Stomach (tissue), 9 donors: ENCODE measurements around the gene MTMR3. TPM values are rescaled to one million over a fixed set of nuclear protein-coding genes. Genes with fewer than 3 reads are reported as not detected.

Source experiments
- DNase-seq, 2 donors: peaks; one replicate each; pipeline versions ENCODE4 v3.0.0 to v3.0.0-alpha.2; 2013 to 2019
- H3K27ac ChIP-seq, 5 donors: fragments of 200-600 bp in 4 of 5; sonication (generic) in 4 of 5; one replicate each; pipeline ENCODE4 v1.5.1; 2013 to 2019; ENCODE audit warnings: mild to moderate bottlenecking in 1 of 5, moderate library complexity in 1 of 5
- H3K27me3 ChIP-seq, 3 donors: fragments of 200-600 bp; sonication (generic); one replicate each; pipeline ENCODE4 v1.5.1; 2017 to 2019; ENCODE audit warnings: mixed run types in 1 of 3
- H3K36me3 ChIP-seq, 4 donors: fragments of 200-600 bp; sonication (generic); 1 replicate in 3 of 4; 2 replicates in 1 of 4; pipeline ENCODE4 v1.5.1; 2016 to 2019
- H3K4me1 ChIP-seq, 4 donors: fragments of 200-600 bp; sonication (generic); one replicate each; pipeline ENCODE4 v1.5.1; 2016 to 2019
- H3K4me3 ChIP-seq, 4 donors: fragments of 200-600 bp; sonication (generic) in 3 of 4; one replicate each; pipeline ENCODE4 v1.5.1; 2016 to 2019; ENCODE audit warnings: mild to moderate bottlenecking in 1 of 4
- H3K9me3 ChIP-seq, 4 donors: fragments of 200-600 bp; sonication (generic); one replicate each; pipeline ENCODE4 v1.5.1; 2016 to 2019
- CTCF ChIP-seq, 7 experiments: fragments of 450-650 bp in 4 of 7; fragments of 200-600 bp in 3 of 7; sonication (generic) in 3 of 7; IDR thresholded peaks; one replicate each; pipeline ENCODE4 v1.5.1; 2016 to 2019; ENCODE audit warnings: antibody characterized with exemption in 7 of 7, control low read depth in 2 of 7, mild to moderate bottlenecking in 1 of 7
- EP300 ChIP-seq: sonication (generic); formaldehyde crosslinking; IDR thresholded peaks from one replicate; pipeline ENCODE4 v1.6.1; 2017; ENCODE audit warnings: antibody characterized with exemption
- POLR2A ChIP-seq, 4 donors: fragments of 450-650 bp; IDR thresholded peaks; one replicate each; pipeline ENCODE4 v1.6.1; 2016; ENCODE audit warnings: antibody characterized with exemption in 4 of 4, control low read depth in 2 of 4, mild to moderate bottlenecking in 1 of 4, moderate library complexity in 1 of 4
- POLR2AphosphoS5 ChIP-seq, 3 donors: sonication (generic); formaldehyde crosslinking; IDR thresholded peaks; one replicate each; pipeline ENCODE4 v1.6.1; 2016; ENCODE audit warnings: antibody characterized with exemption in 3 of 3
- WGBS, 5 donors: extraction: QIAGEN DNeasy Blood & Tissue Kit in 3 of 5; methylation state at CpG; one replicate each; pipeline versions ENCODE4 v1.1.5 to v1.1.7; 2013 to 2018; 5-methylcytosine and 5-hydroxymethylcytosine counted together
- intact Hi-C: fragments of 100-400 bp; cut with DNase I; formaldehyde crosslinking; loops from one replicate; pipeline ENCODE4 v1.15.1; 2023; ENCODE audit warnings: low total_unique reads
- polyA plus RNA-seq, 3 donors: library from polyadenylated mRNA; stranded (reverse); fragments of 200-250 nt; gene quantifications; one replicate each; pipeline ENCODE4 v1.2.3, GENCODE V29; 2013
- total RNA-seq, 5 donors: library from RNA; depleted of rRNA; stranded (reverse); fragments of >200 nt; gene quantifications; one replicate each; pipeline versions ENCODE4 v1.1.0 to v1.2.3, GENCODE V29; 2014 to 2016
- donor health status: healthy with polysubstance abuse.
- donor health status: Bipolar disorder and iron deficiency.
- donor health status: healthy.

Gene MTMR3
- total and polyA plus RNA-seq, 8 donors: 7.3 to 120 (median 49.8) TPM

GRCh38 chr22:29877620-29878019 is 5.4 kb upstream of the MTMR3 start:
- 57 to 76% (median 75%) methylated on average over 2 of the region's 2 CpGs for WGBS, 5 donors
- H3K36me3 ChIP-seq: no peaks in the 10 kb centered on the region

GRCh38 chr22:29879753-29880152 is 3.2 kb upstream of the MTMR3 start:
- no peaks in the 10 kb centered on the region for H3K9me3 ChIP-seq
- no peak overlapping the region for H3K27ac ChIP-seq
- intact Hi-C loops: no loop called here
- 91 to 96% (median 92%) methylated on average over 5 of the region's 5 CpGs for WGBS, 5 donors
- no peak overlapping the region for H3K4me3 ChIP-seq
- DNase-seq: no peak
- no peaks in the 10 kb centered on the region for H3K36me3 ChIP-seq
- no peak for TF ChIP-seq POLR2AphosphoS5 (IDR thresholded peaks at IDR 0.05)
- no peak for TF ChIP-seq EP300
- TF ChIP-seq POLR2A (IDR thresholded peaks at IDR 0.05): no peak
- TF ChIP-seq CTCF (IDR thresholded peaks at IDR 0.05): no peak
- no peaks in the 10 kb centered on the region for H3K27me3 ChIP-seq
- peaks cover 0 to 13% (median 10%) of the 10 kb centered on the region in 4 donors for H3K4me1 ChIP-seq

More at GRCh38 chr22:29877620-29878019, 5.4 kb upstream of the MTMR3 start:
- H3K27me3 ChIP-seq: no peaks in the 10 kb centered on the region
- no peak overlapping the region for H3K27ac ChIP-seq
- peaks cover 0 to 2% (median under 1%) of the 10 kb centered on the region in 4 donors for H3K4me1 ChIP-seq
- DNase-seq: no peak
- TF ChIP-seq POLR2A (IDR thresholded peaks at IDR 0.05) (no peak), POLR2AphosphoS5 (IDR thresholded peaks at IDR 0.05) (no peak), CTCF (IDR thresholded peaks at IDR 0.05) (no peak), EP300 (no peak)
- H3K4me3 ChIP-seq: no peak overlapping the region
- H3K9me3 ChIP-seq: no peaks in the 10 kb centered on the region
- intact Hi-C loops: no loop called here

GRCh38 chr22:29882716-29883044 is 294 bp upstream of the MTMR3 start:
- WGBS, 5 donors: 0 to 2% (median 0%) methylated on average over 5 of the region's 5 CpGs
- H3K36me3 ChIP-seq: no peaks in the 10 kb centered on the region
- no peaks in the 10 kb centered on the region for H3K9me3 ChIP-seq
- peak overlapping the region in 3 of 5 donors; percentile 97 to 99 (median 98) for H3K27ac ChIP-seq
- intact Hi-C loops: no loop called here
- peak overlapping the region; percentile 82 to 100 (median 97) for H3K4me3 ChIP-seq
- H3K27me3 ChIP-seq: no peaks in the 10 kb centered on the region
- peaks cover 19 to 43% (median 32%) of the 10 kb centered on the region in 4 donors for H3K4me1 ChIP-seq
- no peak for DNase-seq
- no peak for TF ChIP-seq EP300
- no peak for TF ChIP-seq CTCF (IDR thresholded peaks at IDR 0.05)
- no peak for TF ChIP-seq POLR2AphosphoS5 (IDR thresholded peaks at IDR 0.05)

- TF ChIP-seq EP300 (no peak), POLR2AphosphoS5 (IDR thresholded peaks at IDR 0.05) (no peak), POLR2A (IDR thresholded peaks at IDR 0.05) (no peak), CTCF (IDR thresholded peaks at IDR 0.05) (no peak)
- Histone ChIP-seq H3K9me3 (no peaks in the 10 kb centered on the region), H3K4me1 (peaks cover 20 to 52% (median 40%) of the 10 kb centered on the region in 4 donors), H3K27me3 (no peaks in the 10 kb centered on the region), H3K36me3 (no peaks in the 10 kb centered on the region), H3K4me3 (peak overlapping the region; percentile 82 to 100 (median 97)), H3K27ac (peak overlapping the region; percentile 97 to 99 (median 98))
- no peak for DNase-seq
- intact Hi-C loops: no loop called here
- 0 to 3% (median 0%) methylated on average over 3 to 14 of the region's 14 CpGs for WGBS, 5 donors
Measured at GRCh38 chr22:29883775-29884097, 762 bp downstream of the MTMR3 start.
